ENCODE measurements around the gene MGME1.

Gene MGME1

GRCh38 chr20:17933121-17933520 is 35.7 kb upstream of the MGME1 start:
- H3K4me1 ChIP-seq = peaks cover 12% of the 10 kb centered on the region
- H3K27me3 ChIP-seq (ENCODE audit: control insufficient read depth, insufficient read depth, low read length) = no peaks in the 10 kb centered on the region

GRCh38 chr20:17933711-17934110 is 35.1 kb upstream of the MGME1 start:
- no peak overlapping the region for H2AFZ ChIP-seq
- peaks cover 16% of the 10 kb centered on the region for H3K4me1 ChIP-seq
- no peak overlapping the region for H3K9ac ChIP-seq
- no peaks in the 10 kb centered on the region for H3K36me3 ChIP-seq (ENCODE audit: control insufficient read depth, insufficient read depth, low read length)
- no peaks in the 10 kb centered on the region for H3K27me3 ChIP-seq (ENCODE audit: control insufficient read depth, insufficient read depth, low read length)
- H3K4me2 ChIP-seq (ENCODE audit: low read length) = no peak overlapping the region
- H3K9me3 ChIP-seq (ENCODE audit: control insufficient read depth, low read length) = no peaks in the 10 kb centered on the region
- no peak for TF ChIP-seq CTCF (IDR thresholded peaks at IDR 0.05)
- H3K27ac ChIP-seq = no peak overlapping the region
- H3K79me2 ChIP-seq = no peaks in the 10 kb centered on the region
- H3K4me3 ChIP-seq (ENCODE audit: low read depth, low read length) = no peak overlapping the region

More at GRCh38 chr20:17933121-17933520, 35.7 kb upstream of the MGME1 start:
- Histone ChIP-seq H3K4me2 (ENCODE audit: low read length) (no peak overlapping the region), H3K79me2 (no peaks in the 10 kb centered on the region), H3K9me3 (ENCODE audit: control insufficient read depth, low read length) (no peaks in the 10 kb centered on the region), H3K36me3 (ENCODE audit: control insufficient read depth, insufficient read depth, low read length) (no peaks in the 10 kb centered on the region), H3K9ac (no peak overlapping the region), H3K4me3 (ENCODE audit: low read depth, low read length) (no peak overlapping the region), H3K27ac (no peak overlapping the region), H2AFZ (no peak overlapping the region)
- TF ChIP-seq CTCF (IDR thresholded peaks at IDR 0.05) = no peak

GRCh38 chr20:17934141-17934862 is 34.5 kb upstream of the MGME1 start:
- Histone ChIP-seq H3K4me3 (ENCODE audit: low read depth, low read length) (no peak overlapping the region), H3K27me3 (ENCODE audit: control insufficient read depth, insufficient read depth, low read length) (no peaks in the 10 kb centered on the region), H3K36me3 (ENCODE audit: control insufficient read depth, insufficient read depth, low read length) (no peaks in the 10 kb centered on the region), H3K79me2 (no peaks in the 10 kb centered on the region), H3K4me1 (peaks cover 21% of the 10 kb centered on the region), H3K9me3 (ENCODE audit: control insufficient read depth, low read length) (no peaks in the 10 kb centered on the region), H3K27ac (no peak overlapping the region), H3K4me2 (ENCODE audit: low read length) (no peak overlapping the region), H2AFZ (no peak overlapping the region), H3K9ac (no peak overlapping the region)
- no peak for TF ChIP-seq CTCF (IDR thresholded peaks at IDR 0.05)

- no peak for TF ChIP-seq CTCF (IDR thresholded peaks at IDR 0.05)
- H3K27me3 ChIP-seq (ENCODE audit: control insufficient read depth, insufficient read depth, low read length) = no peaks in the 10 kb centered on the region
- H3K79me2 ChIP-seq = no peaks in the 10 kb centered on the region
- H3K4me3 ChIP-seq (ENCODE audit: low read depth, low read length) = no peak overlapping the region
- peaks cover 21% of the 10 kb centered on the region for H3K4me1 ChIP-seq
- H3K9me3 ChIP-seq (ENCODE audit: control insufficient read depth, low read length) = no peaks in the 10 kb centered on the region
- H3K36me3 ChIP-seq (ENCODE audit: control insufficient read depth, insufficient read depth, low read length) = no peaks in the 10 kb centered on the region
- H3K4me2 ChIP-seq (ENCODE audit: low read length) = no peak overlapping the region
- H3K9ac ChIP-seq = no peak overlapping the region
- H3K27ac ChIP-seq = no peak overlapping the region
- H2AFZ ChIP-seq = no peak overlapping the region
Observed at GRCh38 chr20:17935186-17935585, 33.6 kb upstream of the MGME1 start.

- H2AFZ ChIP-seq = no peak overlapping the region
- H3K79me2 ChIP-seq = no peaks in the 10 kb centered on the region
- no peak overlapping the region for H3K27ac ChIP-seq
- no peaks in the 10 kb centered on the region for H3K36me3 ChIP-seq (ENCODE audit: control insufficient read depth, insufficient read depth, low read length)
- peaks cover 21% of the 10 kb centered on the region for H3K4me1 ChIP-seq
- H3K9me3 ChIP-seq (ENCODE audit: control insufficient read depth, low read length) = no peaks in the 10 kb centered on the region
- no peak overlapping the region for H3K4me2 ChIP-seq (ENCODE audit: low read length)
- no peak overlapping the region for H3K4me3 ChIP-seq (ENCODE audit: low read depth, low read length)
- H3K9ac ChIP-seq = no peak overlapping the region
- no peaks in the 10 kb centered on the region for H3K27me3 ChIP-seq (ENCODE audit: control insufficient read depth, insufficient read depth, low read length)
- no peak for TF ChIP-seq CTCF (IDR thresholded peaks at IDR 0.05)
Observed at GRCh38 chr20:17935761-17936160, 33.1 kb upstream of the MGME1 start.
